Frontal cortex (tissue), 4 donors: ENCODE data around the gene GFOD2. TPM values are rescaled to one million over a fixed set of nuclear protein-coding genes. Genes with fewer than 3 reads are reported as not detected.
A peak's percentile ranks its signal among the peaks of the same experiment; 100 is the strongest.

Source experiments
- DNase-seq, 2 donors: peaks; one replicate each; pipeline ENCODE4 v3.0.0; 2012; ENCODE audit warnings: low spot score in 2 of 2
- FAIRE-seq: peaks from 2 replicates; lab custom pipeline; 2012; peaks lifted over from hg19 to GRCh38; lab: Jason Lieb, UNC
- total RNA-seq: library from RNA; depleted of rRNA; stranded (reverse); fragments of >200 nt; gene quantifications from one replicate; pipeline ENCODE4 v1.2.3, GENCODE V29; 2014
- donor health status: control.
- donor health status: control.
- donor health status: control.

Gene GFOD2
- total RNA-seq, 1 donor from 2014 or later, result 57.9 TPM

- DNase-seq, result peak in 1 of 2 donors; percentile 31
- no peak for FAIRE-seq
Measured at GRCh38 chr16:67649494-67649931, 69.6 kb downstream of the GFOD2 start.

GRCh38 chr16:67648764-67649407 lies 70.2 kb downstream of the GFOD2 start:
- FAIRE-seq (no peak), DNase-seq (peak in 1 of 2 donors; percentile 38)

- DNase-seq, result no peak
Measured at GRCh38 chr16:67648088-67648763, 70.9 kb downstream of the GFOD2 start.

GRCh38 chr16:67647681-67648080 lies 71.4 kb downstream of the GFOD2 start:
- no peak for FAIRE-seq
- peak in 1 of 2 donors; percentile 33 for DNase-seq

More at GRCh38 chr16:67648088-67648763, 70.9 kb downstream of the GFOD2 start:
- no peak for FAIRE-seq

GRCh38 chr16:67647111-67647651 lies 71.9 kb downstream of the GFOD2 start:
- no peak for FAIRE-seq
- no peak for DNase-seq

GRCh38 chr16:67645397-67646121 lies 73.6 kb downstream of the GFOD2 start:
- no peak for FAIRE-seq

GRCh38 chr16:67644038-67644437 lies 75.1 kb downstream of the GFOD2 start:
- no peak for FAIRE-seq
- no peak for DNase-seq

More at GRCh38 chr16:67645397-67646121, 73.6 kb downstream of the GFOD2 start:
- peak in 1 of 2 donors; percentile 26 for DNase-seq

- DNase-seq, result peak; percentile 59 to 71
- FAIRE-seq, result no peak
Measured at GRCh38 chr16:67641779-67642708, 77.1 kb downstream of the GFOD2 start.

GRCh38 chr16:67637625-67638024 lies 81.5 kb downstream of the GFOD2 start:
- FAIRE-seq (no peak), DNase-seq (no peak)

- FAIRE-seq, result no peak
Measured at GRCh38 chr16:67636713-67637112, 82.4 kb downstream of the GFOD2 start.

GRCh38 chr16:67632415-67633172 lies 86.5 kb downstream of the GFOD2 start:
- FAIRE-seq (no peak), DNase-seq (peak in 1 of 2 donors; percentile 17)

More at GRCh38 chr16:67636713-67637112, 82.4 kb downstream of the GFOD2 start:
- DNase-seq, result no peak

GRCh38 chr16:67628216-67628615 lies 90.9 kb downstream of the GFOD2 start:
- DNase-seq (no peak), FAIRE-seq (no peak)

Other genes with a start within 250 kb of the GFOD2 start
- 78.7 TPM for gene ATP6V0D1, start 238.2 kb downstream of the GFOD2 start, total RNA-seq
- not detected for gene AGRP, start 235.8 kb downstream of the GFOD2 start, total RNA-seq
- gene RIPOR1, start 190.5 kb downstream of the GFOD2 start, total RNA-seq, result 32.6 TPM
- 62.0 TPM for gene CTCF, start 156.8 kb downstream of the GFOD2 start, total RNA-seq
- 2.4 TPM for gene CARMIL2, start 74.2 kb downstream of the GFOD2 start, total RNA-seq
- 24.9 TPM for gene ACD, start 59.1 kb downstream of the GFOD2 start, total RNA-seq
- 9.4 TPM for gene PARD6A, start 58.4 kb downstream of the GFOD2 start, total RNA-seq
- gene ENKD1, start 52.6 kb downstream of the GFOD2 start, total RNA-seq, result 9.4 TPM
- gene C16orf86, start 52.5 kb downstream of the GFOD2 start, total RNA-seq, result 2.0 TPM
- gene RANBP10, start 87.2 kb upstream of the GFOD2 start, total RNA-seq, result 3.7 TPM
- gene TSNAXIP1, start 87.6 kb upstream of the GFOD2 start, total RNA-seq, result 4.5 TPM
- gene THAP11, start 123.0 kb upstream of the GFOD2 start, total RNA-seq, result 26.5 TPM
- 70.9 TPM for gene NUTF2, start 127.6 kb upstream of the GFOD2 start, total RNA-seq
- gene CENPT, start 128.4 kb upstream of the GFOD2 start, total RNA-seq, result 25.3 TPM
- 64.0 TPM for gene EDC4, start 153.7 kb upstream of the GFOD2 start, total RNA-seq
- gene NRN1L, start 165.6 kb upstream of the GFOD2 start, total RNA-seq, result not detected
- 6.5 TPM for gene PSKH1, start 173.9 kb upstream of the GFOD2 start, total RNA-seq
- gene CTRL, start 212.5 kb upstream of the GFOD2 start, total RNA-seq, result 2.0 TPM
- gene PSMB10, start 217.5 kb upstream of the GFOD2 start, total RNA-seq, result 13.0 TPM
- 0.82 TPM for gene LCAT, start 224.8 kb upstream of the GFOD2 start, total RNA-seq
- 6.5 TPM for gene SLC12A4, start 249.3 kb upstream of the GFOD2 start, total RNA-seq